HG03095 (cell line): ENCODE measurements around the gene AGPAT3.

ENCODE experiments used
- ATAC-seq: cut with Tn5 transposase; IDR thresholded peaks from one replicate; pipeline ENCODE4 v1.9.1; 2021; ENCODE audit warnings: moderate library complexity; ENCODE audit not compliant: unreplicated experiment

The AGPAT3 gene

GRCh38 chr21:43934716-43935705 is 70.0 kb downstream of the AGPAT3 start:
- ATAC-seq, result no peak

- ATAC-seq, result no peak
These were observed 70.7 kb downstream of the AGPAT3 start for GRCh38 chr21:43935711-43936110.

- no peak for ATAC-seq
These were observed 71.4 kb downstream of the AGPAT3 start for GRCh38 chr21:43936247-43936967.

- ATAC-seq, result no peak
These were observed 72.2 kb downstream of the AGPAT3 start for GRCh38 chr21:43937051-43937832.

- ATAC-seq, result no peak
These were observed 72.9 kb downstream of the AGPAT3 start for GRCh38 chr21:43937891-43938309.

- peak; percentile 64 for ATAC-seq
These were observed 73.9 kb downstream of the AGPAT3 start for GRCh38 chr21:43938751-43939442.

GRCh38 chr21:43939443-43940328 is 74.7 kb downstream of the AGPAT3 start:
- no peak for ATAC-seq

GRCh38 chr21:43940329-43941050 is 75.5 kb downstream of the AGPAT3 start:
- no peak for ATAC-seq

- ATAC-seq, result no peak
These were observed 77.2 kb downstream of the AGPAT3 start for GRCh38 chr21:43942201-43942600.

- ATAC-seq, result no peak
These were observed 77.6 kb downstream of the AGPAT3 start for GRCh38 chr21:43942621-43943020.

- no peak for ATAC-seq
These were observed 78.6 kb downstream of the AGPAT3 start for GRCh38 chr21:43943512-43944077.

- ATAC-seq, result no peak
These were observed 79.1 kb downstream of the AGPAT3 start for GRCh38 chr21:43944078-43944633.

GRCh38 chr21:43944757-43945156 is 79.7 kb downstream of the AGPAT3 start:
- no peak for ATAC-seq

GRCh38 chr21:43948740-43949498 is 83.9 kb downstream of the AGPAT3 start:
- ATAC-seq, result no peak

GRCh38 chr21:43949499-43950208 is 84.6 kb downstream of the AGPAT3 start:
- ATAC-seq, result no peak

- no peak for ATAC-seq
These were observed 85.5 kb downstream of the AGPAT3 start for GRCh38 chr21:43950481-43950880.

- ATAC-seq, result no peak
These were observed 85.9 kb downstream of the AGPAT3 start for GRCh38 chr21:43950936-43951335.
